ENCODE results near the gene GAREM1. TPM values are rescaled to one million over a fixed set of nuclear protein-coding genes. Genes with fewer than 3 reads are reported as not detected.

Gene GAREM1
- total RNA-seq, 5 donors from 2014 or later (not counting 1 experiment from before 2014, with no cell fraction given), result 0.26 to 0.41 (median 0.33) TPM

- H3K4me3 Mint-ChIP-seq, result no peak overlapping the region
- H3K36me3 ChIP-seq (ENCODE audit: control insufficient read depth in 2 of 2, extremely low read depth in 1 of 2, insufficient read depth in 1 of 2, low read length in 1 of 2), result no peaks in the 10 kb centered on the region
- H3K9me3 ChIP-seq, result no peaks in the 10 kb centered on the region
- no CpG with 5 or more reads among the region's 2 CpGs for WGBS (ENCODE audit: insufficient coverage)
- H3K27me3 ChIP-seq (replicated peaks in 1 of 2; ENCODE audit: control insufficient read depth in 2 of 2, extremely low read depth in 1 of 2, insufficient read depth in 2 of 2, low read length in 1 of 2), result no peaks in the 10 kb centered on the region
- H3K9me3 Mint-ChIP-seq, result no peaks in the 10 kb centered on the region
- H3K27me3 Mint-ChIP-seq, result peaks cover 8 to 20% of the 10 kb centered on the region in 2 donors
- DNase-seq (no peak), ATAC-seq (replicated peaks in 1 of 4) (no peak)
- ChIA-PET CTCF (no interaction called here), POLR2A (no interaction called here)
- no peaks in the 10 kb centered on the region for H3K36me3 Mint-ChIP-seq
- no peak overlapping the region for H3K27ac Mint-ChIP-seq
- H3K27ac ChIP-seq (ENCODE audit: low read length), result no peak overlapping the region
- H3K4me1 ChIP-seq (ENCODE audit: control insufficient read depth in 1 of 2, extremely low read depth in 1 of 2, insufficient read depth in 2 of 2, low read length in 2 of 2), result no peaks in the 10 kb centered on the region
- H3K4me3 ChIP-seq (ENCODE audit: control insufficient read depth in 1 of 2, extremely low read depth in 1 of 2, low read length in 1 of 2), result no peak overlapping the region
- no peaks in the 10 kb centered on the region for H3K4me1 Mint-ChIP-seq
Observed at GRCh38 chr18:32301976-32302743, 168.5 kb downstream of the GAREM1 start.

GRCh38 chr18:32301361-32301760 is 169.3 kb downstream of the GAREM1 start:
- 74% methylated on average over 4 of the region's 4 CpGs for WGBS (ENCODE audit: insufficient coverage)
- POLR2A ChIA-PET, result no interaction called here
- Histone ChIP-seq H3K27me3 (replicated peaks in 1 of 2; ENCODE audit: control insufficient read depth in 2 of 2, extremely low read depth in 1 of 2, insufficient read depth in 2 of 2, low read length in 1 of 2) (no peaks in the 10 kb centered on the region), H3K36me3 (ENCODE audit: control insufficient read depth in 2 of 2, extremely low read depth in 1 of 2, insufficient read depth in 1 of 2, low read length in 1 of 2) (no peaks in the 10 kb centered on the region), H3K4me1 (ENCODE audit: control insufficient read depth in 1 of 2, extremely low read depth in 1 of 2, insufficient read depth in 2 of 2, low read length in 2 of 2) (no peaks in the 10 kb centered on the region), H3K27ac (ENCODE audit: low read length) (no peak overlapping the region), H3K4me3 (ENCODE audit: control insufficient read depth in 1 of 2, extremely low read depth in 1 of 2, low read length in 1 of 2) (no peak overlapping the region), H3K9me3 (no peaks in the 10 kb centered on the region)
- no peak for ATAC-seq (replicated peaks in 1 of 4)
- CTCF ChIA-PET, result no interaction called here
- Mint-ChIP-seq H3K27me3 (peaks cover 8 to 23% of the 10 kb centered on the region in 2 donors), H3K4me3 (no peak overlapping the region), H3K4me1 (no peaks in the 10 kb centered on the region), H3K36me3 (no peaks in the 10 kb centered on the region), H3K27ac (no peak overlapping the region), H3K9me3 (no peaks in the 10 kb centered on the region)
- DNase-seq, result no peak

GRCh38 chr18:32300914-32301313 is 169.8 kb downstream of the GAREM1 start:
- Histone ChIP-seq H3K27me3 (replicated peaks in 1 of 2; ENCODE audit: control insufficient read depth in 2 of 2, extremely low read depth in 1 of 2, insufficient read depth in 2 of 2, low read length in 1 of 2) (no peaks in the 10 kb centered on the region), H3K4me1 (ENCODE audit: control insufficient read depth in 1 of 2, extremely low read depth in 1 of 2, insufficient read depth in 2 of 2, low read length in 2 of 2) (no peaks in the 10 kb centered on the region), H3K27ac (ENCODE audit: low read length) (no peak overlapping the region), H3K4me3 (ENCODE audit: control insufficient read depth in 1 of 2, extremely low read depth in 1 of 2, low read length in 1 of 2) (no peak overlapping the region), H3K9me3 (no peaks in the 10 kb centered on the region), H3K36me3 (ENCODE audit: control insufficient read depth in 2 of 2, extremely low read depth in 1 of 2, insufficient read depth in 1 of 2, low read length in 1 of 2) (no peaks in the 10 kb centered on the region)
- DNase-seq (no peak), ATAC-seq (replicated peaks in 1 of 4) (no peak)
- ChIA-PET CTCF (no interaction called here), POLR2A (no interaction called here)
- Mint-ChIP-seq H3K27me3 (peaks cover 8 to 18% of the 10 kb centered on the region in 2 donors), H3K9me3 (no peaks in the 10 kb centered on the region), H3K4me3 (no peak overlapping the region), H3K27ac (no peak overlapping the region), H3K4me1 (no peaks in the 10 kb centered on the region), H3K36me3 (no peaks in the 10 kb centered on the region)
- WGBS (ENCODE audit: insufficient coverage), result 80% methylated on average over 1 of the region's 5 CpGs

GRCh38 chr18:32299484-32299883 is 171.2 kb downstream of the GAREM1 start:
- ATAC-seq (replicated peaks in 1 of 4) (no peak), DNase-seq (no peak)
- Histone ChIP-seq H3K27me3 (replicated peaks in 1 of 2; ENCODE audit: control insufficient read depth in 2 of 2, extremely low read depth in 1 of 2, insufficient read depth in 2 of 2, low read length in 1 of 2) (no peaks in the 10 kb centered on the region), H3K9me3 (no peaks in the 10 kb centered on the region), H3K27ac (ENCODE audit: low read length) (no peak overlapping the region), H3K4me1 (ENCODE audit: control insufficient read depth in 1 of 2, extremely low read depth in 1 of 2, insufficient read depth in 2 of 2, low read length in 2 of 2) (no peaks in the 10 kb centered on the region), H3K36me3 (ENCODE audit: control insufficient read depth in 2 of 2, extremely low read depth in 1 of 2, insufficient read depth in 1 of 2, low read length in 1 of 2) (no peaks in the 10 kb centered on the region), H3K4me3 (ENCODE audit: control insufficient read depth in 1 of 2, extremely low read depth in 1 of 2, low read length in 1 of 2) (no peak overlapping the region)
- H3K4me3 Mint-ChIP-seq, result no peak overlapping the region
- peaks cover 1 to 17% of the 10 kb centered on the region in 2 donors for H3K27me3 Mint-ChIP-seq
- no peaks in the 10 kb centered on the region for H3K9me3 Mint-ChIP-seq
- no peak overlapping the region for H3K27ac Mint-ChIP-seq
- ChIA-PET CTCF (no interaction called here), POLR2A (no interaction called here)
- no peaks in the 10 kb centered on the region for H3K4me1 Mint-ChIP-seq
- H3K36me3 Mint-ChIP-seq, result no peaks in the 10 kb centered on the region
- no CpG with 5 or more reads among the region's 1 CpG for WGBS (ENCODE audit: insufficient coverage)

- Histone ChIP-seq H3K27ac (ENCODE audit: low read length) (no peak overlapping the region), H3K9me3 (no peaks in the 10 kb centered on the region), H3K4me3 (ENCODE audit: control insufficient read depth in 1 of 2, extremely low read depth in 1 of 2, low read length in 1 of 2) (no peak overlapping the region), H3K27me3 (replicated peaks in 1 of 2; ENCODE audit: control insufficient read depth in 2 of 2, extremely low read depth in 1 of 2, insufficient read depth in 2 of 2, low read length in 1 of 2) (no peaks in the 10 kb centered on the region), H3K36me3 (ENCODE audit: control insufficient read depth in 2 of 2, extremely low read depth in 1 of 2, insufficient read depth in 1 of 2, low read length in 1 of 2) (no peaks in the 10 kb centered on the region), H3K4me1 (ENCODE audit: control insufficient read depth in 1 of 2, extremely low read depth in 1 of 2, insufficient read depth in 2 of 2, low read length in 2 of 2) (no peaks in the 10 kb centered on the region)
- Mint-ChIP-seq H3K4me3 (no peak overlapping the region), H3K27ac (no peak overlapping the region), H3K4me1 (no peaks in the 10 kb centered on the region), H3K9me3 (no peaks in the 10 kb centered on the region), H3K36me3 (no peaks in the 10 kb centered on the region), H3K27me3 (peaks cover 0 to 17% of the 10 kb centered on the region in 2 donors)
- POLR2A ChIA-PET, result no interaction called here
- WGBS (ENCODE audit: insufficient coverage), result no CpG with 5 or more reads among the region's 6 CpGs
- CTCF ChIA-PET, result no interaction called here
- ATAC-seq (replicated peaks in 1 of 4), result no peak
- no peak for DNase-seq
Observed at GRCh38 chr18:32298171-32298667, 172.5 kb downstream of the GAREM1 start.

DNA sequence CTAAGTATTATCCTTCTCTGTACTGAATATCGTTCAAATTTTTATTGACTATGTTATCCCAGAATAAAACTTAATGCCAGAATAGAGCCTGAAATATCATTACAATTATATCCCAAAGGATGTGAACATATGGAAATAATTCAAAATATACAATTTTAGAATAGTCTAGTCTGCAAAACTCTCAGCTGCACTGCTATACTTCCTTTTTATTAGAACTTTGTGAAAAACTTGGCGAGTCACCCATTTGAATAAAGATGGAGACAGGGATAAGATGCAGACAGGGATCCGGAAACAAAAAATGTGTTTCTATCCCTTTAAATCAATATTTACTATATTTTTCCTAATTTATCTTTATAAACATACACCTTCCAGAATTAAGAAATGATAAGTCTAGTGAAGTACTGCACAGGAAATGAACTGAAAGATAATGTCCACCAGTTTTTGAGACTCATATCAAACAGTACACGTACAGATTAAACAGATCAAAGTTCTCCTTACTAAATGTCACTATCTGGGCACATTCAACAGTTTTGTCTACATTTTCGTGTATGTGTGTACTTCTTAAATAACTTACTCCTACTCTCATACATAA is 173.0 kb downstream of the GAREM1 start:
- H3K27me3 Mint-ChIP-seq, result peaks cover 0 to 22% of the 10 kb centered on the region in 2 donors
- ChIA-PET CTCF (no interaction called here), POLR2A (no interaction called here)
- no peaks in the 10 kb centered on the region for H3K9me3 Mint-ChIP-seq
- H3K36me3 Mint-ChIP-seq, result no peaks in the 10 kb centered on the region
- Histone ChIP-seq H3K36me3 (ENCODE audit: control insufficient read depth in 2 of 2, extremely low read depth in 1 of 2, insufficient read depth in 1 of 2, low read length in 1 of 2) (no peaks in the 10 kb centered on the region), H3K9me3 (no peaks in the 10 kb centered on the region), H3K27me3 (replicated peaks in 1 of 2; ENCODE audit: control insufficient read depth in 2 of 2, extremely low read depth in 1 of 2, insufficient read depth in 2 of 2, low read length in 1 of 2) (no peaks in the 10 kb centered on the region), H3K27ac (ENCODE audit: low read length) (no peak overlapping the region), H3K4me1 (ENCODE audit: control insufficient read depth in 1 of 2, extremely low read depth in 1 of 2, insufficient read depth in 2 of 2, low read length in 2 of 2) (no peaks in the 10 kb centered on the region), H3K4me3 (ENCODE audit: control insufficient read depth in 1 of 2, extremely low read depth in 1 of 2, low read length in 1 of 2) (no peak overlapping the region)
- no peaks in the 10 kb centered on the region for H3K4me1 Mint-ChIP-seq
- H3K27ac Mint-ChIP-seq, result no peak overlapping the region
- no peak for ATAC-seq (replicated peaks in 1 of 4)
- WGBS (ENCODE audit: insufficient coverage), result no CpG with 5 or more reads among the region's 5 CpGs
- no peak overlapping the region for H3K4me3 Mint-ChIP-seq
- DNase-seq, result no peak

Data from T-cell (primary cell).